Measurements from ENCODE around the gene SPOCK2. TPM values are rescaled to one million over a fixed set of nuclear protein-coding genes. Genes with fewer than 3 reads are reported as not detected.

SPOCK2 gene
- total RNA-seq, 1 experiment from 2014 or later, result 1.8 TPM

GRCh38 chr10:72092171-72092924, 4.0 kb upstream of the SPOCK2 start:
- no peak overlapping the region for H4K8ac ChIP-seq (replicated peaks; ENCODE audit: insufficient read length, low read depth, low read length)
- no peak overlapping the region for H2BK120ac ChIP-seq (ENCODE audit: low read depth, low read length, poor library complexity, severe bottlenecking)
- H3K4me2 ChIP-seq (ENCODE audit: insufficient read depth, insufficient read length, low read length), result no peak overlapping the region
- peaks cover 8% of the 10 kb centered on the region; the same call in 1 of the 2 replicates for H3K27me3 ChIP-seq (ENCODE audit: insufficient read depth, low read length)
- H2BK5ac ChIP-seq (ENCODE audit: insufficient read length, low read length), result no peak overlapping the region
- H2BK15ac ChIP-seq (ENCODE audit: low read depth, low read length), result no peak overlapping the region
- H3K27me3 Mint-ChIP-seq (ENCODE audit: low read depth), result peaks cover 28% of the 10 kb centered on the region
- no peak overlapping the region for H3K27ac Mint-ChIP-seq
- no peaks in the 10 kb centered on the region for H3K9me3 Mint-ChIP-seq
- no CpG with 5 or more reads among the region's 8 CpGs for WGBS (ENCODE audit: extremely low coverage, insufficient read length, low lambda C conversion rate)
- no peak overlapping the region for H2BK20ac ChIP-seq (ENCODE audit: low read depth, low read length, poor library complexity, severe bottlenecking)
- no peak overlapping the region for H3K23ac ChIP-seq (ENCODE audit: insufficient read length, low read depth, low read length)
- H3K14ac ChIP-seq (ENCODE audit: insufficient read depth, low read length), result no peak overlapping the region
- peaks cover 12% of the 10 kb centered on the region for H3K23me2 ChIP-seq (ENCODE audit: insufficient read length, low read depth, low read length, poor library complexity, severe bottlenecking)
- H2AK5ac ChIP-seq (ENCODE audit: insufficient read length, low read length), result no peak overlapping the region
- no peak overlapping the region for H3K27ac ChIP-seq (ENCODE audit: insufficient read length, low read depth, low read length)
- no peaks in the 10 kb centered on the region for H3K79me1 ChIP-seq (ENCODE audit: insufficient read depth, low read depth, low read length, poor library complexity, severe bottlenecking)
- H4K5ac ChIP-seq (ENCODE audit: insufficient read length, low read depth, low read length), result no peak overlapping the region
- H2BK12ac ChIP-seq (ENCODE audit: insufficient read length, low read depth, low read length), result no peak overlapping the region
- no peak overlapping the region for H4K91ac ChIP-seq (ENCODE audit: insufficient read length, low read depth, low read length)
- H3K4me1 Mint-ChIP-seq, result peaks cover 14 to 21% of the 10 kb centered on the region in 2 experiments
- H3K56ac ChIP-seq (ENCODE audit: insufficient read length, low read depth, low read length), result no peak overlapping the region
- no peak overlapping the region for H3K9ac ChIP-seq (ENCODE audit: extremely low read depth, insufficient read length, low read length)
- H3K4me1 ChIP-seq (ENCODE audit: insufficient read depth, low read length), result no peaks in the 10 kb centered on the region
- TF ChIP-seq CTCF (conservative IDR thresholded peaks at IDR 0.05), result no peak
- H3K36me3 Mint-ChIP-seq (ENCODE audit: insufficient read depth in 1 of 3, low read depth in 3 of 3), result peaks cover 0 to 14% (median 4%) of the 10 kb centered on the region in 3 experiments; a peak in 5 of 7 replicates
- H3K18ac ChIP-seq (ENCODE audit: insufficient read length, low read depth, low read length), result no peak overlapping the region
- H3T11ph ChIP-seq (ENCODE audit: low read length), result no peak overlapping the region
- no peak overlapping the region for H2AFZ ChIP-seq (ENCODE audit: low read length)
- H3K9me3 ChIP-seq (ENCODE audit: control insufficient read depth, low read depth, low read length), result no peaks in the 10 kb centered on the region
- no peak overlapping the region for H3K4me3 Mint-ChIP-seq
- no peaks in the 10 kb centered on the region for H4K20me1 ChIP-seq (ENCODE audit: control insufficient read depth, insufficient read depth, insufficient read length)
- H3K4ac ChIP-seq (ENCODE audit: low read depth, low read length), result no peak overlapping the region
- DNase-seq, result no peak
- no peaks in the 10 kb centered on the region for H3K79me2 ChIP-seq (ENCODE audit: insufficient read depth, low read length)
